ENCODE results near the gene SAMD4B.
"Not testable (repeated sequence)": the region's sequence is repeated elsewhere in the genome, so short reads cannot be mapped to it uniquely, and the experiment has no call there.

Gene SAMD4B

DNA sequence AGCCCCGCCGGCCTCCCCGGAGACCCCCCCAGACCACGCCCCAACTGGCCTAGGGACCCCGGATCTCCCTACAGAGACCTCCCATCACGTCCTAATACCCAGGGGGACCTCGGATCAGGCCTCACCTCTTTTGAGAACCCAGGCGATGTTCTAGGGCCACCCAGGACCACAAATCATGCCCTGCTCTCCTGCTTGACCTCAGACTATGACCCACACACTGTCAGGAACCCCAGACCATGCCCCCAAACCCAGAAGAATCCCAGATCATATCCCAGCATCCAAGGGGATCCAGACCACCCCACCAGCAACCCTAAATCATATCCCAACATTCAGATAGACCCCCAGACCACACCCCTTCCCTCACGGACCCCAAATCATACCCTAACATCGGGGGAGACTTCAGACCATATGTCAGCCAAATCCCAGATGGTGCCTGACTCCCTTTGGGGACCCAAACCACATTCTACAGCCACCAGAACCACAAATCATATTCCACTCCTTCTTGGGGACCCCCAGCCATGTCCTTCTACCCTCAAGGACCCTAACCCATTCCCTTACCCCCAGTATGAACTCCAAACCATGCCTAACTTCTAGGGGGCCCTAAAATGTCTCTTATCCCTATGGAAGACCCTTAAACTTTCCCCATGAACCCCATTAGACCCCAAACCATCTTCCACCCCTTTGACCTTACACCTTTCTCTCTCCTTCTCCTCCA lies 20.9 kb upstream of the SAMD4B start:
- Histone ChIP-seq H3K9me3 (ENCODE audit: control insufficient read depth, insufficient read depth, low read length) (no peaks in the 10 kb centered on the region), H3K4me1 (ENCODE audit: insufficient read depth, low read length) (no peaks in the 10 kb centered on the region), H3K36me3 (ENCODE audit: insufficient read depth, low read length) (no peaks in the 10 kb centered on the region), H3K9ac (ENCODE audit: low read depth, low read length) (peak overlapping the region; percentile 32; the same call in 1 of the 2 replicates)

GRCh38 chr19:39321832-39322176 lies 20.4 kb upstream of the SAMD4B start:
- H3K36me3 ChIP-seq (ENCODE audit: insufficient read depth, low read length) = no peaks in the 10 kb centered on the region
- H3K4me1 ChIP-seq (ENCODE audit: insufficient read depth, low read length) = no peaks in the 10 kb centered on the region
- H3K9ac ChIP-seq (ENCODE audit: low read depth, low read length) = no peak overlapping the region
- no peaks in the 10 kb centered on the region for H3K9me3 ChIP-seq (ENCODE audit: control insufficient read depth, insufficient read depth, low read length)

GRCh38 chr19:39324242-39324842 lies 17.9 kb upstream of the SAMD4B start:
- Histone ChIP-seq H3K9me3 (ENCODE audit: control insufficient read depth, insufficient read depth, low read length) (no peaks in the 10 kb centered on the region), H3K9ac (ENCODE audit: low read depth, low read length) (no peak overlapping the region), H3K36me3 (ENCODE audit: insufficient read depth, low read length) (no peaks in the 10 kb centered on the region), H3K4me1 (ENCODE audit: insufficient read depth, low read length) (peaks cover 6% of the 10 kb centered on the region)

GRCh38 chr19:39325778-39326665 lies 16.2 kb upstream of the SAMD4B start:
- Histone ChIP-seq H3K9ac (ENCODE audit: low read depth, low read length) (no peak overlapping the region), H3K9me3 (ENCODE audit: control insufficient read depth, insufficient read depth, low read length) (no peaks in the 10 kb centered on the region), H3K4me1 (ENCODE audit: insufficient read depth, low read length) (peaks cover 6% of the 10 kb centered on the region), H3K36me3 (ENCODE audit: insufficient read depth, low read length) (no peaks in the 10 kb centered on the region)

GRCh38 chr19:39327363-39328045 lies 14.7 kb upstream of the SAMD4B start:
- peaks cover 6% of the 10 kb centered on the region for H3K4me1 ChIP-seq (ENCODE audit: insufficient read depth, low read length)
- H3K9me3 ChIP-seq (ENCODE audit: control insufficient read depth, insufficient read depth, low read length) = no peaks in the 10 kb centered on the region
- H3K36me3 ChIP-seq (ENCODE audit: insufficient read depth, low read length) = no peaks in the 10 kb centered on the region
- H3K9ac ChIP-seq (ENCODE audit: low read depth, low read length) = peak overlapping the region; percentile 5; the same call in 1 of the 2 replicates

DNA sequence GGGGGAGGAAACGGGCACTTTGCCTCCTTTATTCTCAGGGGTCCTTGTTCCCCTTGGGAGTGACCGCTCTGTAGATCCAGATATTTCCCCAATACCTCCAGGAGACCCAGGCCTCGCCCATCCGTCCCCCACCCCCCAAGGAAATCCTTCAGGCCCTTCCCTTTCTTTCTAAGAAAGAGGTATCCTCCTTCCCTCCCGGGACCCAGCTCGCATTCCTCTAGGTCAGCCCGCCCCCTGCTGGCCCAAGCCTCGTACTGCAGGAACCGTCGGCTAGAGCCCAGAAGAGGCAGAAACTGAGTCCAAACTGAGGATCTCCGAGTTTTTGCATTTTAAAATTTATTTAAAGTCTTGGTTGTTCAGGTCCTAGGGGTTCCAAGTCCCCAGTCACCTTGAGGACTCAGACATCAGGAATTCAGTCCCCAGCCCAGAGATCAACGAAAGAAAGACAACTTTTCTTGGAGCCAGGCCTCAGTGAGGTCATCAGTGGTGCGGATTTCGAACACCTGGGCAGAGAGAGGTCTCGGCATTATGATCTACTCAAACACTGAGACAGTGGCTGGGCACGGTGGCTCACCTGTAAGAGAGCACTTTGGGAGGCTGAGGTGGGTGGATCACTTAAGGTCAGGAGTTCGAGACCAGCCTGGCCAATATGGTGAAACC lies 14.0 kb upstream of the SAMD4B start:
- Histone ChIP-seq H3K9ac (ENCODE audit: low read depth, low read length) (peak overlapping the region; percentile 5; the same call in 1 of the 2 replicates), H3K36me3 (ENCODE audit: insufficient read depth, low read length) (no peaks in the 10 kb centered on the region), H3K4me1 (ENCODE audit: insufficient read depth, low read length) (peaks cover 6% of the 10 kb centered on the region), H3K9me3 (ENCODE audit: control insufficient read depth, insufficient read depth, low read length) (no peaks in the 10 kb centered on the region)

DNA sequence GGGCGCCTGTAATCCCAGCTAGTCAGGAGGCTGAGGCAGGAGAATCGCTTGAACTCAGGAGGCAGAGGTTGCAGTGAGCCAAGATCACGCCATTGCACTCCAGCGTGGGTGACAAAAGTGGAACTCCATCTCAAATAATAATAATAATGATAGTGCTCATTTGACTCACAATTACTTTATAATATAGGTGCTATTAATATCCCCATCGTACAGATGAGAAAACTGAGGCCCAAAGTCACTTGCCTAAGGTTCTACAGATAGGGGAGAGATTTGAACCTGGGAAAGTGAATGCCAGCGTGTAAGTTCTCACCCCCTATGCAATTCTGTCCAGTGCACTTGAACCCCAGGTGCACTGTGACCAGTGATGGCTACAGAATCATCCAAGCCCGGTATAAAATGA lies 12.3 kb upstream of the SAMD4B start:
- no peaks in the 10 kb centered on the region for H3K36me3 ChIP-seq (ENCODE audit: insufficient read depth, low read length)
- H3K4me1 ChIP-seq (ENCODE audit: insufficient read depth, low read length) = peaks cover 6% of the 10 kb centered on the region
- H3K9ac ChIP-seq (ENCODE audit: low read depth, low read length) = no peak overlapping the region
- no peaks in the 10 kb centered on the region for H3K9me3 ChIP-seq (ENCODE audit: control insufficient read depth, insufficient read depth, low read length)

GRCh38 chr19:39332293-39332692 lies 9.9 kb upstream of the SAMD4B start:
- no peaks in the 10 kb centered on the region for H3K36me3 ChIP-seq (ENCODE audit: insufficient read depth, low read length)
- H3K4me1 ChIP-seq (ENCODE audit: insufficient read depth, low read length) = peaks cover 6% of the 10 kb centered on the region
- no peaks in the 10 kb centered on the region for H3K9me3 ChIP-seq (ENCODE audit: control insufficient read depth, insufficient read depth, low read length)
- no peak overlapping the region for H3K9ac ChIP-seq (ENCODE audit: low read depth, low read length)

DNA sequence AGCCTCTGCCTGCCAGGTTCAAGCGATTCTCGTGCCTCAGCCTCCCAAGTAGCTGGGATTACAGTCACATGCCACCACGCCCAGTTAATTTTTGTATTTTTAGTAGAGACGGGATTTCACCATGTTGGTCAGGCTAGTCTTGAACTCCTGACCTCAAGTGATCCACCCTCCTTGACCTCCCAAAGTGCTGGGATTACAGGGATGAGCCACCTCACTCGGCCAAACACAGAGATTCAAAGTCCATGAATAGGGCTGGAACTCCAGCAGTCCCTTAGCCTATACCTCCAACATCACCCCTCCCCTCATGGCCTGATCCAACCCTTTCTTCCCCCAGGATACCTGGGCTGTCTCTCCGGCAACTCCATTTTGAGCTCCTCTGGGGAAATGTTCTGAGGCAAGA lies 9.5 kb upstream of the SAMD4B start:
- H3K4me1 ChIP-seq (ENCODE audit: insufficient read depth, low read length); H3K9ac ChIP-seq (ENCODE audit: low read depth, low read length); H3K36me3 ChIP-seq (ENCODE audit: insufficient read depth, low read length); H3K9me3 ChIP-seq (ENCODE audit: control insufficient read depth, insufficient read depth, low read length): not testable (repeated sequence)

- H3K36me3 ChIP-seq (ENCODE audit: insufficient read depth, low read length) = no peaks in the 10 kb centered on the region
- H3K9me3 ChIP-seq (ENCODE audit: control insufficient read depth, insufficient read depth, low read length) = no peaks in the 10 kb centered on the region
- no peaks in the 10 kb centered on the region; the same call in 1 of the 2 replicates for H3K4me1 ChIP-seq (ENCODE audit: insufficient read depth, low read length)
- H3K9ac ChIP-seq (ENCODE audit: low read depth, low read length) = no peak overlapping the region
Measured at GRCh38 chr19:39333507-39333906, 8.7 kb upstream of the SAMD4B start.

- no peaks in the 10 kb centered on the region for H3K9me3 ChIP-seq (ENCODE audit: control insufficient read depth, insufficient read depth, low read length)
- H3K4me1 ChIP-seq (ENCODE audit: insufficient read depth, low read length) = no peaks in the 10 kb centered on the region; the same call in 1 of the 2 replicates
Measured at GRCh38 chr19:39334444-39334976, 7.7 kb upstream of the SAMD4B start.

DNA sequence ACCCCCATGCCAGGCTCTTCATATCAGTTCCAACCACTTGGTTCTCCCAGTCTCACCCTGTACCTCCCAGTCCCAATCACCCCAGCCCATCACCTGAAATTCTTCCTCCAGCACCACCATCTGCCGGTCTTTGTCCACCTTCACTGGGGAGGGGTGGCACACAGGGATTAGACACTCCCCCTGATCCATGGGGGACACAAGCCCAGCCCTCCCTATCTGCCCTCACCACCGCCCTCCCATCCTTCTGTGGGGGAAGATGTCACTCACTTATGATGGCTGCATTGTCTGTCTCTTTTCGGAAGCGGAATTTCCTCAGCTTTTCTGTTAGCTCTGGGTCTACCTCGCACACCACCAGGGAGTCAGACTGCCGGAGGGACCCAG lies 7.1 kb upstream of the SAMD4B start:
- H3K9ac ChIP-seq (ENCODE audit: low read depth, low read length) = no peak overlapping the region
- no peaks in the 10 kb centered on the region for H3K36me3 ChIP-seq (ENCODE audit: insufficient read depth, low read length)
- no peaks in the 10 kb centered on the region; the same call in 1 of the 2 replicates for H3K4me1 ChIP-seq (ENCODE audit: insufficient read depth, low read length)
- H3K9me3 ChIP-seq (ENCODE audit: control insufficient read depth, insufficient read depth, low read length) = no peaks in the 10 kb centered on the region

More at GRCh38 chr19:39334444-39334976, 7.7 kb upstream of the SAMD4B start:
- Histone ChIP-seq H3K9ac (ENCODE audit: low read depth, low read length) (no peak overlapping the region), H3K36me3 (ENCODE audit: insufficient read depth, low read length) (no peaks in the 10 kb centered on the region)

GRCh38 chr19:39336483-39336882 lies 5.7 kb upstream of the SAMD4B start:
- Histone ChIP-seq H3K9ac (ENCODE audit: low read depth, low read length) (no peak overlapping the region), H3K36me3 (ENCODE audit: insufficient read depth, low read length) (no peaks in the 10 kb centered on the region), H3K9me3 (ENCODE audit: control insufficient read depth, insufficient read depth, low read length) (no peaks in the 10 kb centered on the region), H3K4me1 (ENCODE audit: insufficient read depth, low read length) (no peaks in the 10 kb centered on the region; the same call in 1 of the 2 replicates)
